NCI-H345 (cell line): Measurements from ENCODE around the gene ECSCR.
A peak's percentile ranks its signal among the peaks of the same experiment; 100 is the strongest.
"Not testable (repeated sequence)": the region's sequence is repeated elsewhere in the genome, so short reads cannot be mapped to it uniquely, and the experiment has no call there.

Experiments used
- DNase-seq: peaks from one replicate; lab custom pipeline; 2025; lab: John Stamatoyannopoulos, UW

ECSCR gene, protein sequence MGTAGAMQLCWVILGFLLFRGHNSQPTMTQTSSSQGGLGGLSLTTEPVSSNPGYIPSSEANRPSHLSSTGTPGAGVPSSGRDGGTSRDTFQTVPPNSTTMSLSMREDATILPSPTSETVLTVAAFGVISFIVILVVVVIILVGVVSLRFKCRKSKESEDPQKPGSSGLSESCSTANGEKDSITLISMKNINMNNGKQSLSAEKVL

DNA sequence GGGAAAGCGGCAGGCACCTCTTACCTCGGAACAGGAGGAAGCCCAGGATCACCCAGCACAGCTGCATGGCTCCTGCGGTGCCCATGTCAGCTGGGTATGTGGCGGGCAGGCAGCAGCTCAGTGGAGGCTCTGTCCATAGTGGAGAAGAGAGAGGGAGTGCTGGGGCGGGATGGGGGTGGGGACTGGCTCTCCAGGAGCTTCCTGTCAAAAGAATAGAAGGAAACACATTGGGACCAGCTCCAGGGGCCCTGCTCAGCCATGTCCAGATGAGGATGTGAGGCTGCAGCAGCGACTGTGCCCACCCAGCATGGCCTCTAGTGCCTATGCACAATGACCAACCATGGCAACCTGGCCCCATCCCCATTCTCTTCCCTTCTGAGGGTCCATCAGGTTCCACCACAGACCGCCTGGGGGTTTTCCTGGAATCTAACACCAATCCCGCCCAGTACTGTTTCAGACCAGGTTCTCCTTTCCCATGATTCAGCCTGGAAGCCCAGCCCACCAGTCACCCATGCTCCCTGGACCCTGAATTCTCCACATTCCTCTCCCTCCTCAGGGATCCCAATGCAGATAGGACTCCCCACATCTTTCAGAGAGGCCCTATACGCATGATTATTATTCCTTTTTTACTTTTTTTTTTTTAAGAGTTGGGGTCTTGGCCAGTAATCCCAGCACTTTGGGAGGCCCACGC, at the start of gene ECSCR:
TSS of gene ECSCR (minus strand) at position 158 of the 691 bp plus-strand sequence. CDS start at position 85, 73 bp downstream.
- DNase-seq, result no peak

DNA sequence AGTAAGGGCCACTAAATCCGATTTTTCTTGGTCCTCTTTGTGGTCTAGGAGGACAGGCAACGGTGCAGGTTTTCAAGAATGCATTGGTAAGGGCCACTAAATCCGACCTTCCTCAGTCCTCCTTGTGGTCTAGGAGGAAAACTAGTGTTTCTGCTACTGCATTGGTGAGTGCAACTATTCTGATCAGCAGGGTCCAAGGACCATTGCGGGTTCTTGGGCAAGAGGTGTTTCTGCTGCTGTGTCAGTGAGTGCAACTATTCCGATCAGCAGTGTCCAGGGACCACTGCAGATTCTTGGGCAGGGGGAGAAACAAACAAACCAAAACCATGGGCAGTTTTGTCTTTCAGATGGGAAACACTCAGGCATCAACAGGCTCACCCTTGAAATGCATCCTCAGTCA, 42.2 kb upstream of the ECSCR start:
- not testable (repeated sequence) for DNase-seq

DNA sequence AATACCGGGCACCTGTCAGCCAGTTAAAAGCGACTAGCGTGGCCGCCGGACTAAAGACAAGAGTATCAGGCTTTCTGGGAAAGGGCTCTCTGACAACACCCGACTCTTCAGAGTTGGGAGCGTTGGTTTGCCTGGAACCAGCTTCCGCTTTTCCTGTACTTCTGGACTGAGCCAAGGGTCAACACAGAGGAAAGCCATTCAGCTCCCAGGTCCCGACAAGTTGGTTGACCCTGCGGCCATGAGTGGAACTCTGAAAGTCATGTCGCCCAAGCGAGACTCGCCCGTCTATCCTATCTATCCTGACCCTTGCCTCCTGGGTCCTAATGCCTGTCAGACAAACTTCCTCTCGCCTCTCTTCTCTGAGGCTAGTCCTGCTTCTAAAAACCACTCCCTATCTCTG, 41.3 kb upstream of the ECSCR start:
- not testable (repeated sequence) for DNase-seq

DNA sequence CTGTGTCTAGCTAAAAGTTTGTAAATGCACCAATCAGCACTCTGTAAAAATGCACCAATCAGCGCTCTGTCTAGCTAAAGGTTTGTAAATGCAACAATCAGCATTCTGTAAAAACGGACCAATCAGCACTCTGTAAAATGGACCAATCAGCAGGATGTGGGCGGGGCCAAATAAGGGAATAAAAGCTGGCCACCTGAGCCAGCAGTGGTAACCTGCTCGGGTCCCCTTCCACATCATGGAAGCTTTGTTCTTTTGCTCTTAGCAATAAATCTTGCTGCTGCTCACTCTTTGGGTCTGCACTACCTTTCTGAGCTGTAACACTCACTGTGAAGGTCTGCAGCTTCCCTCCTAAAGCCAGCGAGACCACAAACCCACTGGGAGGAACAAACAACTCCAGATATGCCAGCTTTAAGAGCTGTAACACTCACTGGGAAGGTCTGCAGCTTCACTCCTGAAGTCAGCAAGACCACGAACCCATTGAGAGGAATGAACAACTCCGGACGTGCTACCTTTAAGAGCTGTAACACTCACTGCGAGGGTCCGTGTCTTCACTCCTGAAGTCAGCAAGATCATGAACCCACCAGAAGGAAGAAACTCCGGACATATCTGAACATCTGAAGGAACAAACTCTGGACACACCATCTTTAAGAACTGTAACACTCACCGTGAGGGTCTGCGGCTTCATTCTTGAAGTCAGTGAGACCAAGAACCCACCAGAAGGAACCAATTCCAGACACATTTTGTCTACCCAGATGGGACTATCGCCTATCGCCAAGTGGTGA, 40.7 kb upstream of the ECSCR start:
- not testable (repeated sequence) for DNase-seq

DNA sequence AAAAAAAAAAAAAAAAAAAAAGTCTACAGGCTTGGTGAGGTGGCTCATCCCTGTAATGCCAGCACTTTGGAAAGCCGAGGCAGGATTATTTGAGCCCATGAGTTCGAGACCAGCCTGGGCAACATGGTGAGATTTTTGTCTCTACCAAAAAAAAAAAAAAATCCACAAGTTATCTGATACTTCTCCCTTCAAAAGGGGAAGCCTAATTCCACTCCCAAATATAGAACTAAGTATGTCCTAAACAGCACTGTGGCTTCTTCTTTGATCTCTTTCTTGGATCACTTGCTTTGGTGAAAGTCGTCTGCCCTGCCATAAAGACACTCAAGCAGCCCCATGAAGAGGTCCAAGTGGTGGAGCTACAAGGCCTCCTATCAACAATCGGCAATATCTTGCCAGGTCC, 38.8 kb upstream of the ECSCR start:
- DNase-seq, result no peak

DNA sequence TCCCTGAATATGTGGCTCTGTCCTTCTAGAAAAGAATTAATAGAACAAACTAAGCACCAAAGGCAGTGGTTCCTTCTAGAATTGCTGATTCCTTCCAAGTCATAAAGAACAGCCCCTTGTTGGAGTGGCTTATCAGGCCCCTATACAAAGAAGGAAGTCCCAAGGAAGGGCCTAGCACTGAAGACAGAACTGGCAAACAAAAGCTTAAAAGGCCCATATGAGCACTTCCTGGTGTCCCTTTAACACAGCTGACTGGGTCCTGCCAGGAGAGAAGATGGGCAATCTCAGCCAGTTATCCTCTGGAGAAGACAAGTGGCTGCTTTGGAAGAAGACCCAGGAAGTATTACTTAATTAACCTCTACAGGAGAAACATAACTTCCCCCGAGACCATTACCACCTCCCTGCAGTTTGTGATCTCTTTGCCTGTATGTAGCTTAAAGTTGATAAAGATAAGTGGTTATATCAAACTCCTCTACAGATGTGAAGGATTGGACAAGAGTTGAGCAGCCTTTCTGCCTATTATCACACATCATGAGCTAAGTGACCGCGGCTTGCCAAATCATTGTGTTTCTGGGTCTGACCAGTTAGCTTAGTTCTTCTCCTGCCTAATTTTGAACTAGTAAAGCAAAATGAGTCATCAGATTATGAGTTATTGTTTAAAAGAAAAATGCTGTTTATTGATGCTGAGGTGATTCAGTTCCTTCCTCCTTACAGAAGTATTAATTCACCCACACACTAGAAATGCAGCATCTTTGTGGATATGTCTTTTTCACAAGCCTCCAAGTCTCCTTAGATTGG, 33.3 kb upstream of the ECSCR start:
- DNase-seq, result no peak

DNA sequence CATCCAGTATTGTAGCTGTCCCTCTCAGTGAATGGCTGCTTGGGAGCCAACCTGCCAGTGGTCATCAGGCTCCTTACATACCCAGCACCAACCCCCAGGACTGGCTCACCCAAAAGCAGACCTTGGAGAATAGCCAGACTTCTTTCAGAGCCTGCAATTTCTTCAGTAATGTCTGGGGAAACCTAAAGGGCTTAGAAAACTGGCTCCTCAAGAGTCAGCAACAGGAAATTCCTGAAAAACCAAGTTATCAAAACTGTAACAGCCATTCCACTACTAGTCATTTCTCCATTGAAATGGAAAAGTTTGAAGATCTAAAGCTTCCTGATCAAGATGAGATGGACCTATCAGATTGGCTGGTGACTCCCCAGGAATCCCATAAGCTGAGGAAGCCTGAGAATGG, 32.3 kb upstream of the ECSCR start:
- no peak for DNase-seq

DNA sequence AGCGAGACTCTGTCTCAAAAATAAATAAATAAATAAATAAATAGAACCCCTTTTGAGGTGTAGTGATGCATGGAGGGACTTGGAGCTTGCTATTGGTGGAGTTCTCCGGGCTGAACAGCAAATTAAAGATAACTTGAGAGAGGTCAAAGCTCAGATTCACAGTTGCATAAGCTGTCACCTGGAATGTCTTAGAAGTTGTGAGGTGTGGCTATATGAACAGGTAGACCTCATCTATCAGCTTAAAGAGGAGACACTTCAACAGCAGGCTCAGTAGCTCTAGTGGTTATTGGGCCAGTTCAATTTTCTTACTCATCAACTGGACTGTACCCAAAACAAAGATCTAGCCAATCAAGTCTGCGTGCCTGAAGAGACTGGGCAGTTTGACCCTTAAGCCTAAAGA, 31.7 kb upstream of the ECSCR start:
- no peak for DNase-seq

DNA sequence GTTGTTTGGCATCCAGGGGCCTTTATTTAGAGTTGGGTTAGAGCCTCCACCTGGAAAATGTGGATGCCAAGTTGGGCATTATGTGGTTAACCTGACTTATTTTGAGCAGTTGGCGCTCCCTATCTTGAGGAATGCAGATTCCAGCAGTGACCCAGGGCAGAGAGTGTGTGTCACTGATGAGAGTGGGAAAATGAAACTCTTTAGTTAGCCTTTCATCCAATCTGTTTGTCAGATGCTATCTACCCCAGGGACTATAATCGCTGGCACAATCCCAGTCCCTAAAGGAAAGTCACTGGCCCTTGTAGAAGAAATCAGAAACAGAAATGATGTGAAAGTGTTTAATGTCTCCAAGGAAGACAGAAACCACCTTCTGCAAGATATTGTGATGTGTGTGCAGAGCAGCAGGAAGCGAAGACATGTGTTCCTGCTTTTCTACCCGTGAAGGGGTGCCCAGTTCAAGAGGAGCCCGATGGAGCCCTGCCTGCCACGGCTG, 30.2 kb upstream of the ECSCR start:
- DNase-seq, result no peak

DNA sequence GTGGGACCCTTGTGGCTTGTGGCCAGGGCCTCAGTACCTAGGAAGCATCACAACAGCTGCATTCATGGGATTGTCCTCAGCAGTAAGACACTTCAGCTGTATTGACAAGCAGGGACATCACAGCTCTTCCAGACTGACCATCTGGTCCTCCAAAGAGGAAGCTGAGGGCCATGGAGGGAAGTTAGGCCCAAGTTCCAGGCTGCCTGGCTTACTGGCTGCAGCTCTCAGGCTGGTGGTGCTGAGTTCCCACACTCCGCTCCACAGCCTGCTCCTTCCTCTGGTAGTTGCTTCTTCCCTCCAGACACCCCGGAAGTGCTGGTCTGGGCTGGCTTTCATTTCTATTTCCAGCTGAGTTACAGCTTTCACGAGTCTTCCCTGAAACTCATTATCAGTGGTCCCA, 25.7 kb upstream of the ECSCR start:
- DNase-seq, result no peak

DNA sequence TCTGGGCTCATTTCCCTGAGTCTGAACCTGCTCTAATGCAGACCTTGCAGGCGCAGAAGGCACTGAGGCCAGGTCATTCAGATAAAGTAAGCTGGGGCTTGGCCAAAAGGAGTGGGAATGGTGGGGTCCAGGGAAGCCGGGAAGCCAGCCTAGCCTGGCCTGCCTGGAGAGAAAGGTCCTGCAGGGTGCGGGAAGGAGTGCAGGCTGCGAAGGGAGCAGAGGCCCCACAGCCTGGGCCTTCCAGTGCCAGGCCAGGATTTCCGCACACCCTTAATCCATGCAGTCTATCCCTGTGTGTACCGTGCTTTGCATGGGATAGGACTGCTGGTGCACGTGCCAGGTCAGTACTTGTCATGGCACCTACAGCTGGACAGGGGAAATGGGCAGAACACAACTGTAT, 23.7 kb upstream of the ECSCR start:
- no peak for DNase-seq

DNA sequence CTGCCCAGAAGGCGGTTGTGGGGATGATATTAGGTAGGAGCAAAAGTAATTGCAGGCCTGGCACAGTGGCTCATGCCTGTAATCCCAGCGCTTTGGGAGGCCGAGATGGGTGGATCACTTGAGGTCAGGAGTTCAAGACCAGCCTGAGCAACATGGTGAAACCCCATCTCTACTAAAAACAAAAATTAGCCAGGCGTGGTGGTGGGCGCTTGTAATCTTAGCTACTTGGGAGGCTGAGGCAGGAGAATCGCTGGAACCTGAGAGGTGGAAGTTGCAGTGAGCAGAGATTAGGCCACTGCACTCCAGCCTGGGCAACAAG, 20.3 kb upstream of the ECSCR start:
- DNase-seq, result not testable (repeated sequence)

DNA sequence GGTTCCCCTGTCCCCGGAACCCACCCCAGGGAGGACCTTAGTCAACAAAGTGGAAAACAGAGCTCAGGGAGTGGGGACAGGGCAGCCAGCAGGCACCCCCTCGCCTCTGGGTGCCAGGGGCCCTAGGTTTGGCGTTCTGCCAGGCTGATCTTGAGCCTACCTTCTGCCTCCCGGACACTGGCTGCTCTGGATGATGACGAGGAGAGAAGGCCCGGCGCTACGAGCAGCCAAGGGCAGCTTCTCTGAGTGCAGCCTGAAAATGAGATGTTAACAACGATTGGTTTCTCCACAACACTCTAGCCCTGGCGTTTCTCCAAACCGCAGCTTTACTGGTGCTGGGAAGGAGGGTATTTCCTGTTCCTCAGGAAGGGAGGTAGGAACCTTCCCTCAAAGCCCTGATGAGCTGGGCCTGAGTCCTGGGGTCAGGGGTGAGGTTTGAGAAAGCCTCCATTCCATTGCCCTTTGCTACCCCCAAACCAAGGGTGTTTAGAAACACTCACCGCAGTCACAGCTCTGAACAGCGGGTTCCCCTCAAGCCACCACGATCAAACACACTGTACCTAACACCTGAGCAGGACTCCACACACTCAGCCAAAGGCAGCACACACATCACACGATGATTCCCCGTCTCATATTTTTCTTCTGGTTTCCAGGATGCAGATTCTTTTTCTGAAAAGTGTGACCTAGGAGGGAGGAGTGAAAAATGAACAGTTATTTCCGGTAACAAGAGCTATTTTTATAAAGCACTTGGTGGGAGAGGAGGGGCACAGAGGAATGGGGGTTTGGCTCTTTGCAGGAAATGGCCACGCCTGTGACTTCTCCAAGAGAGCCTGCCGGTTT, 19.7 kb upstream of the ECSCR start, which contains the start of gene STING1:
TSS of gene STING1 (minus strand) at position 709 of the 840 bp plus-strand sequence. CDS start 1,054 bp downstream, outside the sequence.
- peak; percentile 84 for DNase-seq

DNA sequence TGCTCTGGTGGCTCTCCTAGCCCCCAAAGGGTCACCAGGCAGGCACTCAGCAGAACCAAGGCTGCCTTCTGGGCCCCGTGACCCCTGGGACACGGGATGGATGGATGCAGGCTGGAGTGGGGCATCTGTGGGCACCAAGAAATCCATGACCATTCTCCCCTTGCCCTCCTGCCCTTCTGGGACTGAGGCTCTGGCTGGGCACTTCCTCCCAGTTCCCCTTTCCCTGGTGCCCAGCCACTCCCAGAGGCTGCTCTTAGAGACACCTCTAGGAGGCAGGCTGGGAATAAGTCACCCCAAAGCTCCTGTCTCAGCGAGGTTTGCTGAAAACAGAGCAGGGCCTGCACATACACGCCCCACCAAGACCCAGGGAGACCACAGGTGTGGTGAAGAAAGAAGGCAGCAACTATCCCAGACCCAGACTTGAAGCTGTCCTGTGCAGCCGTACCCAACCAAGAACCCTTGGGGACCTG, 19.1 kb upstream of the ECSCR start:
- DNase-seq, result no peak

DNA sequence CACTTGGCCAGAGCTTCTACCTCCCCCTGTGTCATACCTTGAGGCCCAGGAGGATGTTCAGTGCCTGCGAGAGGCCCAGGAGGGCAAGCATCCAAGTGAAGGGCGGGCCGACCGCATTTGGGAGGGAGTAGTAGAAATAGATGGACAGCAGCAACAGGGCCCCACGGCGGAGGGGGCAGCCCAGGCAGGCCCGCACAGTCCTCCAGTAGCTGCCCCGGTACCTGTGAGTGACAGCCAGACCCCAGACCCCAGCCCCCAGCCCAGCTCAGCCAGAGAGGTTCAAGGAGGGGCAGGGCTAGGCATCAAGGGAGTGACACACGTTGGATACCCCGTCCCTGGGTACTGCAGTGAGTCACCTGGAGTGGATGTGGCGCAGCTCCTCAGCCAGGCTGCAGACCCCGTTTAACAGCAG, 18.6 kb upstream of the ECSCR start:
- DNase-seq, result no peak

DNA sequence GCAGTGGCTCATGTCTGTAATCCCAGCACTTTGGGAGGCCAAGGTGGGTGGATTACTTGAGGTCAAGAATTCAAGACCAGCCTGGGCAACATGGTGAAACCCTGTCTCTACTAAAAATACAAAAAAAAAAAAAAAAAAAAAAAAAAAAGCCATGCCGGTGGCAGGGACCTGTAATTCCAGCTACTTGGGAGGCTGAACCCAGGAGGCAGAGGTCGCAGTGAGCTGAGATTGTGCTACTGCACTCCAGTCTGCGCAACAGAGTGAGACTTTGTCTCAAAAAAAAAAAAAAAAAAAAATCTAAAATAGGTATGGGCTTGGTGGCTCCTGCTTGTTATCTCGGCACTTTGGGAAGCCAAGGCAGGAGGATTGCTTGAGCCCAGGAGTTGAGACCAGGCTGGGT, 17.2 kb upstream of the ECSCR start:
- DNase-seq, result not testable (repeated sequence)

DNA sequence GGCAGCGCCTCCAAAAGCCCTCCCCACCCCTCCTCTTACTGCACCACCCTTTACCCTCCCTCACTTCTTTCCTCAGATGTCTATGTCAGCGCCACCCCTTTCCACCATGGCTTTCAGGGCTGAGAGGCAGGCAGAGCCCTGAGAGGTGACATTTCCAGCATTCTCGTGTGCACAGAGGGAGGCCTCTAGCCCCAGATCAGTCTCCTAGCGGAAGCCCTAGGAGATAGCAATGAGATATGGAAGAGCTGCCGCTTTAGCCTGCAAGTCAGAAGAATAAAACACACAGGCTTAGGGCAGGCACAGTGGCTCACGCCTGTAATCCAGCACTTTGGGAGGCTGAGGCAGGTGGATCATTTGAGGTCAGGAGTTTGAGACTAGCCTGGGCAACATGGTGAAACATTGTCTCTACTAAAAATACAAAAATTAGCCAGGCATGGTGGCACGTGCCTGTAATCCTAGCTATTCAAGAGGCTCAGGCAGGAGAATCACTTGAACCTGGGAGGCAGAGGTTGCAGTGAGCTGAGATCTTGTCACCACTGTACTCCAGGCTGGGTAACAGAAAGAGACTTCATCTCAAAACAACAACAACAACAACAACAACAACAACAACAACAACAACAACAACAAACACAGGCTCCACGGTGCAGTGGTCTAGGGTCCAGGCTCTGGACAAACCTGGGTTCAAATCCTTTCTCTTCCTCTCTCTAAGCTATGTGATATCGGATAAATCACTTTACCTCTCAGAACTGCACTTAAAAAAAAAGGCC, 16.3 kb upstream of the ECSCR start:
- not testable (repeated sequence) for DNase-seq

DNA sequence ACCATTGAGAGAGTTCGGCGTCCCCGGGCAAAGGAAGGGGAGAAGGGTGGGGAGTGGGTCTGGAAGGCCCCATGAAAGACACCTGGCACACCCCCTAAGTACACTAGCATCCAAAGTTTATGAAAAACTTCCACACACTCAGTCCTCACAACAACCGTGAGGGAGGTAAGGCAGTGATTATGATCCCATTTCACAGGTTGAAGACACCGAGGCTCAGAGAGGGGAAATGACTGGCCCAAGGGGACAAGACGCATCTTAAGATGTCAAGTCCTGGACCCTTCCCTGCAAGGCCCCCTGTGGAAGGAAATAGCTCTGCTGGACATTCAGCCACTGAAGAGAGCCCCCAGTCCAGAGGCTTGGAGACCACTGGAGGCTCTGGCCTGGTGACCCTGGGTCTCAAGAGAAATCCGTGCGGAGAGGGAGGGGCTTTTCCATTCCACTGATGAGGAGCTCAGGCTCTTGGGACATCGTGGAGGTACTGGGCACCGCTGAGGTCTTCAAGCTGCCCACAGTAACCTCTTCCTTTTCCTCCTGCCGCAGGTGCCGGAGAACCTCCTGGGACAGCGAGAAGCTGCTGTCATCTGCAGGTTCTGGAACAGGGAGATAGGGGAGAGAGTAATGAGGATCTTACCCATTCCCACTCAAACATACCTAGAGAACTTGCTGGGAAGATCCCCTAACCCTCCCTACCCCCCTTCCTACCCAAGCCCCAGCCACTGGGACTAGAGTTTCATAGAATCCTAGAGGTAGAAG, 13.5 kb upstream of the ECSCR start:
- no peak for DNase-seq
